SU-DHL-6 (cell line): ENCODE measurements around the gene KCNJ9.

Experiments
- H2AFZ ChIP-seq: fragments of 200-600 bp; sonication (generic); 2 replicates; pipeline ENCODE4 v1.6.1; 2014; ENCODE audit warnings: low read depth, mild to moderate bottlenecking, moderate library complexity, mixed read lengths, antibody characterized with exemption, low read length; ENCODE audit not compliant: severe bottlenecking
- H3F3A ChIP-seq: fragments of 200-600 bp; shearing (Covaris generic); 2 replicates; pipeline ENCODE4 v1.6.0; 2016; ENCODE audit warnings: antibody characterized with exemption, mild to moderate bottlenecking; ENCODE audit not compliant: insufficient read depth
- H3K27ac ChIP-seq: fragments of 200-600 bp; sonication (generic); 2 replicates; pipeline ENCODE4 v1.5.1; 2016; ENCODE audit warnings: low read depth, mild to moderate bottlenecking, low read length, moderate library complexity, mixed read lengths
- H3K27me3 ChIP-seq: fragments of 200-600 bp; sonication (generic), shearing (Covaris generic); 2 replicates; pipeline ENCODE4 v1.6.0; 2014; ENCODE audit warnings: mild to moderate bottlenecking, low read length
- H3K36me3 ChIP-seq: fragments of 200-600 bp; sonication (generic); 2 replicates; pipeline ENCODE4 v1.6.1; 2014; ENCODE audit warnings: mild to moderate bottlenecking, low read length, mixed read lengths
- H3K4me2 ChIP-seq: fragments of 300-600, 200-600 bp; shearing (Covaris generic), sonication (generic); 2 replicates; pipeline ENCODE4 v1.6.0; 2014; ENCODE audit warnings: low read length, low read depth, mild to moderate bottlenecking; ENCODE audit not compliant: poor library complexity, severe bottlenecking
- H3K4me3 ChIP-seq: fragments of 200-600 bp; sonication (generic); 2 replicates; pipeline ENCODE4 v1.5.1; 2014; ENCODE audit warnings: antibody characterized with exemption, low read length, mild to moderate bottlenecking, mixed read lengths; ENCODE audit not compliant: insufficient read depth, poor library complexity, severe bottlenecking
- H3K79me2 ChIP-seq: fragments of 200-600 bp; sonication (generic); 2 replicates; pipeline ENCODE4 v1.6.1; 2014; ENCODE audit warnings: mild to moderate bottlenecking, low read length, moderate library complexity; ENCODE audit not compliant: insufficient read depth
- H3K9ac ChIP-seq: fragments of 200-600 bp; sonication (generic); 2 replicates; pipeline ENCODE4 v1.7.0; 2014; ENCODE audit warnings: mild to moderate bottlenecking, low read length
- H3K9me2 ChIP-seq: fragments of 200-600 bp; sonication (generic); replicated peaks from 2 replicates; pipeline ENCODE4 v1.6.1; 2014; ENCODE audit warnings: low read length; ENCODE audit not compliant: insufficient read depth
- H3K9me3 ChIP-seq: fragments of 200-600 bp; sonication (generic); 2 replicates; pipeline ENCODE4 v1.6.1; 2014; ENCODE audit warnings: low read length, mixed read lengths; ENCODE audit not compliant: insufficient read depth
- H4K20me1 ChIP-seq: fragments of 200-600 bp; sonication (generic); 2 replicates; pipeline ENCODE4 v1.6.1; 2014; ENCODE audit warnings: low read depth, mild to moderate bottlenecking, antibody characterized with exemption, low read length, moderate library complexity, mixed read lengths
- CTCF ChIP-seq: fragments of 200-600 bp; sonication (generic); IDR thresholded peaks from one replicate; pipeline ENCODE4 v1.5.1; 2017; ENCODE audit warnings: antibody characterized with exemption, mild to moderate bottlenecking, low read length, moderate library complexity; ENCODE audit not compliant: insufficient read depth, poor library complexity, severe bottlenecking
- EZH2phosphoT487 ChIP-seq: fragments of 200-600 bp; sonication (generic), shearing (Covaris generic); conservative IDR thresholded peaks from 2 replicates; pipeline ENCODE4 v1.6.1; 2018; ENCODE audit warnings: mild to moderate bottlenecking, antibody characterized with exemption, low read length, moderate library complexity, mixed read lengths

KCNJ9 gene

GRCh38 chr1:160105155-160105554 is 23.8 kb downstream of the KCNJ9 start:
- Histone ChIP-seq H3K36me3 (no peaks in the 10 kb centered on the region), H3K4me2 (no peak overlapping the region), H3K9me2 (no peaks in the 10 kb centered on the region), H3K9ac (no peak overlapping the region), H3K27me3 (no peaks in the 10 kb centered on the region), H4K20me1 (no peaks in the 10 kb centered on the region), H3K4me3 (no peak overlapping the region), H3K27ac (no peak overlapping the region), H3K79me2 (no peaks in the 10 kb centered on the region), H3F3A (peaks cover 3% of the 10 kb centered on the region), H3K9me3 (no peaks in the 10 kb centered on the region), H2AFZ (no peak overlapping the region)
- TF ChIP-seq CTCF (no peak), EZH2phosphoT487 (no peak)

DNA sequence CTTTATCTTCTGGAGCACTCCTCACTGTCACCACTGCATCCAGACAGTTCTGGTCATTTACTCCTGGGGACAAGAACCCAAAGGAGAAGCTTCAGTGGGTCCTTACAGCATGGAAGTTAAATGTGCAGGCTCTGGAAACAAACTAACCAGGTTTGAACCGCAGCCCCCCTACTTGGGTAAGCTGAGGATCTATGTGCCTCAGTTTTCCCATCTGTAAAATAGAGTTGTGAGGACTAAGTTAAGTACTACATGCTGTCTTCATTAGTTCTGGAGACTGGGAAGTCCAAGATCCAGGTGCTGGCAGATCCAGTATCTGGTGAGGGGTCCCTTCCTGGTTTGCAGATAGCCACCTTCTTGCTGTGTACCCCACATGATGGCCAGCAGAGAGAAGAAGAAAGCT is 26.2 kb downstream of the KCNJ9 start:
- Histone ChIP-seq H3K27me3 (no peaks in the 10 kb centered on the region), H3K9me3 (no peaks in the 10 kb centered on the region), H3K4me3 (no peak overlapping the region), H3K4me2 (no peak overlapping the region), H3K79me2 (no peaks in the 10 kb centered on the region), H3K9ac (no peak overlapping the region), H3K9me2 (no peaks in the 10 kb centered on the region), H3K36me3 (no peaks in the 10 kb centered on the region), H4K20me1 (no peaks in the 10 kb centered on the region), H3F3A (no peaks in the 10 kb centered on the region), H2AFZ (no peak overlapping the region), H3K27ac (no peak overlapping the region)
- TF ChIP-seq EZH2phosphoT487, result no peak
- TF ChIP-seq CTCF, result no peak

GRCh38 chr1:160108888-160109662 is 27.7 kb downstream of the KCNJ9 start:
- H3K79me2 ChIP-seq, result no peaks in the 10 kb centered on the region
- no peak overlapping the region for H3K27ac ChIP-seq
- no peaks in the 10 kb centered on the region for H3K9me3 ChIP-seq
- H3F3A ChIP-seq, result no peaks in the 10 kb centered on the region
- no peaks in the 10 kb centered on the region for H3K36me3 ChIP-seq
- no peak overlapping the region for H3K4me3 ChIP-seq
- peak; percentile 42 for TF ChIP-seq CTCF
- no peak for TF ChIP-seq EZH2phosphoT487
- no peaks in the 10 kb centered on the region for H4K20me1 ChIP-seq
- peak overlapping the region; percentile 76 for H2AFZ ChIP-seq
- no peaks in the 10 kb centered on the region for H3K27me3 ChIP-seq
- H3K9me2 ChIP-seq, result no peaks in the 10 kb centered on the region
- no peak overlapping the region for H3K9ac ChIP-seq
- no peak overlapping the region for H3K4me2 ChIP-seq
